Mucosa of descending colon (tissue), 3 donors: Measurements from ENCODE around the gene PKN2. TPM values are rescaled to one million over a fixed set of nuclear protein-coding genes. Genes with fewer than 3 reads are reported as not detected.

ENCODE experiments used
- ATAC-seq: fragments of 200-7000 bp; cut with Tn5 transposase; one replicate; pipeline ENCODE4 v1.9.1; 2020; ENCODE audit warnings: mild to moderate bottlenecking, moderate library complexity
- DNase-seq, 3 donors: peaks; one replicate each; pipeline ENCODE4 v3.0.0-alpha.2; 2020
- H3K36me3 ChIP-seq: fragments of 200-600 bp; one replicate; pipeline ENCODE4 v1.8.0; 2021; ENCODE audit warnings: low read depth, mild to moderate bottlenecking
- H3K4me1 ChIP-seq: fragments of 200-600 bp; one replicate; pipeline ENCODE4 v1.8.0; 2021; ENCODE audit warnings: low read depth, mild to moderate bottlenecking
- H3K4me3 ChIP-seq: fragments of 200-600 bp; one replicate; pipeline ENCODE4 v1.8.0; 2021; ENCODE audit warnings: mild to moderate bottlenecking
- H3K9me3 ChIP-seq: fragments of 200-600 bp; one replicate; pipeline ENCODE4 v1.8.0; 2021; ENCODE audit warnings: mild to moderate bottlenecking
- CTCF ChIP-seq: fragments of 200-600 bp; IDR thresholded peaks from one replicate; pipeline ENCODE4 v1.8.0; 2022; ENCODE audit warnings: antibody characterized with exemption, mild to moderate bottlenecking
- intact Hi-C, 2 donors: fragments of 100-400 bp; cut with DNase I in 1 of 2; cut with micrococcal nuclease in 1 of 2; formaldehyde crosslinking; loops; one replicate each; pipeline versions ENCODE4 v1.11.0 to v1.11.1; 2022; cut with DNase I, micrococcal nuclease
- total RNA-seq, 3 donors: library from RNA; stranded (reverse); fragmentation: NEBNext Ultra II Directional in 2 of 3; extraction: Animal tissue kit (Norgen Biotek cat#: 25700) in 2 of 3; gene quantifications; one replicate each; pipeline versions ENCODE4 v1.2.1 to v1.2.4, GENCODE V29; 2021 to 2023
- donor health status: DM: no; HTN: no; CAD: no; lungs with moderate emphysema.
- donor health status: DM: no; HTN: no; CAD: no.
- donor health status: DM: no; HTN: yes; CAD: no.

The PKN2 gene
- total RNA-seq, 3 donors from 2014 or later: 54.6 to 81.9 (median 58.0) TPM

GRCh38 chr1:88736633-88737248, 52.7 kb downstream of the PKN2 start:
- peak; percentile 11 for TF ChIP-seq CTCF
- intact Hi-C loops: no loop called here
- H3K4me1 ChIP-seq: no peaks in the 10 kb centered on the region
- ATAC-seq (peak; percentile 88), DNase-seq (peak in 1 of 3 donors; percentile 21)
- no peaks in the 10 kb centered on the region for H3K36me3 ChIP-seq
- peaks cover 9% of the 10 kb centered on the region for H3K9me3 ChIP-seq
- no peak overlapping the region for H3K4me3 ChIP-seq

GRCh38 chr1:88737338-88737927, 53.4 kb downstream of the PKN2 start:
- TF ChIP-seq CTCF: no peak
- intact Hi-C loops: no loop called here
- ATAC-seq (peak; percentile 15), DNase-seq (no peak)
- Histone ChIP-seq H3K36me3 (no peaks in the 10 kb centered on the region), H3K4me1 (no peaks in the 10 kb centered on the region), H3K4me3 (no peak overlapping the region), H3K9me3 (peaks cover 9% of the 10 kb centered on the region)

- ATAC-seq (no peak), DNase-seq (no peak)
- H3K36me3 ChIP-seq: no peaks in the 10 kb centered on the region
- no peak overlapping the region for H3K4me3 ChIP-seq
- H3K4me1 ChIP-seq: no peaks in the 10 kb centered on the region
- no peak for TF ChIP-seq CTCF
- intact Hi-C loops: no loop called here
- peaks cover 3% of the 10 kb centered on the region for H3K9me3 ChIP-seq
Observed at GRCh38 chr1:88740784-88741183, 56.7 kb downstream of the PKN2 start.

- ATAC-seq: no peak
- no peaks in the 10 kb centered on the region for H3K36me3 ChIP-seq
- intact Hi-C loops: no loop called here
Observed at GRCh38 chr1:88741413-88741812, 57.3 kb downstream of the PKN2 start.

GRCh38 chr1:88742531-88742930, 58.5 kb downstream of the PKN2 start:
- no peak for DNase-seq
- intact Hi-C loops: no loop called here
- H3K4me3 ChIP-seq: no peak overlapping the region
- no peaks in the 10 kb centered on the region for H3K4me1 ChIP-seq
- no peaks in the 10 kb centered on the region for H3K9me3 ChIP-seq
- no peak for ATAC-seq
- H3K36me3 ChIP-seq: no peaks in the 10 kb centered on the region
- TF ChIP-seq CTCF: no peak

More at GRCh38 chr1:88741413-88741812, 57.3 kb downstream of the PKN2 start:
- TF ChIP-seq CTCF: no peak
- Histone ChIP-seq H3K4me1 (no peaks in the 10 kb centered on the region), H3K4me3 (no peak overlapping the region), H3K9me3 (no peaks in the 10 kb centered on the region)
- DNase-seq: no peak
